AG09319 (cell line): ENCODE data around the gene BCAS3.
"Not testable (repeated sequence)": the region's sequence is repeated elsewhere in the genome, so short reads cannot be mapped to it uniquely, and the experiment has no call there.

Experiments used
- DNase-seq: peaks from one replicate; pipeline ENCODE4 v3.0.0-alpha.2; 2010; ENCODE audit warnings: low read depth; ENCODE audit errors: extremely low read depth
- CTCF ChIP-seq: IDR thresholded peaks from 2 replicates; pipeline ENCODE4 v1.5.1; 2011; ENCODE audit warnings: low read depth, mild to moderate bottlenecking, inconsistent platforms, low read length, moderate library complexity

BCAS3 gene

GRCh38 chr17:60968266-60968665 is 290.6 kb downstream of the BCAS3 start:
- no peak for TF ChIP-seq CTCF
- no peak for DNase-seq

GRCh38 chr17:60969500-60970037 is 291.9 kb downstream of the BCAS3 start:
- DNase-seq = no peak
- TF ChIP-seq CTCF = no peak

GRCh38 chr17:60970741-60971140 is 293.1 kb downstream of the BCAS3 start:
- no peak for DNase-seq
- no peak for TF ChIP-seq CTCF

- DNase-seq = peak; percentile 30
- TF ChIP-seq CTCF = peak; percentile 76
These were observed 294.1 kb downstream of the BCAS3 start for GRCh38 chr17:60971515-60972369.

GRCh38 chr17:60976861-60977260 is 299.2 kb downstream of the BCAS3 start:
- DNase-seq = not testable (repeated sequence)

- DNase-seq = no peak
These were observed 311.7 kb downstream of the BCAS3 start for GRCh38 chr17:60989379-60989778.

GRCh38 chr17:60989846-60990245 is 312.2 kb downstream of the BCAS3 start:
- TF ChIP-seq CTCF = no peak
- DNase-seq = no peak

More at GRCh38 chr17:60989379-60989778, 311.7 kb downstream of the BCAS3 start:
- TF ChIP-seq CTCF = no peak
